Transverse colon (tissue), 4 donors: ENCODE data around the gene HLA-DQA1. TPM values are rescaled to one million over a fixed set of nuclear protein-coding genes. Genes with fewer than 3 reads are reported as not detected.
"Not testable (repeated sequence)": the region's sequence is repeated elsewhere in the genome, so short reads cannot be mapped to it uniquely, and the experiment has no call there.

Experiments used
- DNase-seq: peaks from one replicate; pipeline ENCODE4 v3.0.0-alpha.2; 2019
- H3K27ac ChIP-seq, 4 donors: fragments of 200-600 bp; sonication (generic); 2 replicates each; pipeline ENCODE4 v1.5.1; 2016 to 2018; ENCODE audit warnings: inconsistent platforms in 4 of 4
- H3K27me3 ChIP-seq: fragments of 200-600 bp; sonication (generic); 2 replicates; pipeline ENCODE4 v1.5.1; 2017; ENCODE audit warnings: inconsistent platforms
- H3K36me3 ChIP-seq, 4 donors: fragments of 200-600 bp; sonication (generic); 2 replicates each; pipeline ENCODE4 v1.5.1; 2017 to 2019; ENCODE audit warnings: inconsistent platforms in 4 of 4
- H3K4me1 ChIP-seq, 4 donors: fragments of 200-600 bp; sonication (generic); 2 replicates each; pipeline ENCODE4 v1.5.1; 2017 to 2020; ENCODE audit warnings: inconsistent platforms in 4 of 4
- H3K4me3 ChIP-seq, 4 donors: fragments of 200-600 bp; sonication (generic); 1 replicate in 1 of 4; 2 replicates in 3 of 4; pipeline versions ENCODE4 v1.5.1 to v1.6.1; 2017 to 2019; ENCODE audit warnings: inconsistent platforms in 4 of 4
- H3K9me3 ChIP-seq, 2 donors: fragments of 200-600 bp; sonication (generic); 2 replicates each; pipeline ENCODE4 v1.5.1; 2017 to 2019; ENCODE audit warnings: inconsistent platforms in 2 of 2
- CTCF ChIP-seq, 5 experiments: fragments of 200-600 bp in 3 of 5; fragments of 450-650 bp in 2 of 5; sonication (generic) in 3 of 5; IDR thresholded peaks; 1 replicate in 2 of 5; 2 replicates in 3 of 5; pipeline ENCODE4 v1.5.1; 2016 to 2017; ENCODE audit warnings: antibody characterized with exemption in 5 of 5, inconsistent platforms in 3 of 5, mild to moderate bottlenecking in 2 of 5, moderate library complexity in 1 of 5
- EP300 ChIP-seq: sonication (generic); formaldehyde crosslinking; IDR thresholded peaks from one replicate; pipeline ENCODE4 v1.6.1; 2017; ENCODE audit warnings: antibody characterized with exemption, low read depth
- POLR2A ChIP-seq: fragments of 450-650 bp; IDR thresholded peaks from one replicate; pipeline ENCODE4 v1.6.1; 2016; ENCODE audit warnings: antibody characterized with exemption, mild to moderate bottlenecking, moderate library complexity
- POLR2AphosphoS5 ChIP-seq, 3 donors: sonication (generic); formaldehyde crosslinking; IDR thresholded peaks; one replicate each; pipeline ENCODE4 v1.6.1; 2016; ENCODE audit warnings: antibody characterized with exemption in 3 of 3
- WGBS, 2 donors: methylation state at CpG; one replicate each; pipeline ENCODE4 v1.1.5; 2018; ENCODE audit warnings: low coverage in 1 of 2; 5-methylcytosine and 5-hydroxymethylcytosine counted together
- in situ Hi-C, 4 donors: fragments of 200-750 bp; cut with MboI; loops; one replicate each; pipeline versions ENCODE4 v1.15.0 to v1.15.1; 2017; ENCODE audit warnings: low sequenced_read_pairs in 3 of 4, low pct_ligation_motif_present in 1 of 4, low pct_unique_long_range_greater_than_20kb in 1 of 4
- intact Hi-C: fragments of 100-400 bp; cut with DNase I; formaldehyde crosslinking; loops from one replicate; pipeline ENCODE4 v1.15.1; 2023; ENCODE audit warnings: low total_unique reads
- total RNA-seq, 4 donors: library from RNA; depleted of rRNA; stranded (reverse); fragments of >200 nt; gene quantifications; one replicate each; pipeline ENCODE4 v1.1.0, GENCODE V29; 2016

The HLA-DQA1 gene
- total RNA-seq, 4 donors from 2014 or later, result 0.41 to 4.5 (median 3.2) TPM; not detected in 1

DNA sequence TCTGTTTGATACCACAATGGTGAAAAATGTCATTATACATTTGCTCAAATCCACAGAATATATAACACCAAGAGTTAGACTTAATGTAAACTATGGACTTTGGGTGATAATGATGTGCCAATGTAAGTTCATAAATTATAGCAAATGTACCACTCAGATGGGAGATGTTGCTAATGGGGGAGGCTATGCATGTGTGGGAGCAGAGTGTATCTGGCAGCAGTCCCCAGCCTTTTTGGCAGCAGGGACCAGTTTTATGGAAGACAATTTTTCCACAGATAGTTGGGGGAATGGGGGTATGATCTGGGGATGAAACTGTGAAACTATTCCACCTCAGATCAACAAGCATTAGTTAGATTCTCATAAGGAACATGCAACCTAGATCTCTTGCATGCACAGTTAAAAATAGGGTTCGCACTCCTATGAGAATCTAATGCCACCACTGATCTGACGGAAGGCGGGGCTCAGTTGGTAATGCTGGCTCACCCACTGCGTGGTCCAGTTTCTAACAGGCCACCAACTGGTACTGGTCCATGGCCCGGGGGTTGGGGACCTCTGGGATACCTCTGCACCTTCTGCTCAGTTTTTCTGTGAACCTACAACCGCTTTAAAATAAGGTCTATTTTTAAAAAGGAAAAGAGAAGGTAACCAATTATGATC is 8.0 kb downstream of the HLA-DQA1 start:
- in situ Hi-C loops, result no loop called here
- no peak for DNase-seq
- no peaks in the 10 kb centered on the region for H3K27me3 ChIP-seq
- intact Hi-C loops, result no loop called here
- H3K9me3 ChIP-seq, result no peaks in the 10 kb centered on the region
- H3K4me1 ChIP-seq, result no peaks in the 10 kb centered on the region
- 38% methylated on average over 6 of the region's 6 CpGs; no CpG with 5 or more reads in 1 of the 2 donors for WGBS, 2 donors
- no peak for TF ChIP-seq POLR2AphosphoS5 (IDR thresholded peaks at IDR 0.05)
- no peak for TF ChIP-seq EP300
- TF ChIP-seq POLR2A, result no peak
- H3K36me3 ChIP-seq, result no peaks in the 10 kb centered on the region
- H3K4me3 ChIP-seq, result no peak overlapping the region
- H3K27ac ChIP-seq, result no peak overlapping the region

DNA sequence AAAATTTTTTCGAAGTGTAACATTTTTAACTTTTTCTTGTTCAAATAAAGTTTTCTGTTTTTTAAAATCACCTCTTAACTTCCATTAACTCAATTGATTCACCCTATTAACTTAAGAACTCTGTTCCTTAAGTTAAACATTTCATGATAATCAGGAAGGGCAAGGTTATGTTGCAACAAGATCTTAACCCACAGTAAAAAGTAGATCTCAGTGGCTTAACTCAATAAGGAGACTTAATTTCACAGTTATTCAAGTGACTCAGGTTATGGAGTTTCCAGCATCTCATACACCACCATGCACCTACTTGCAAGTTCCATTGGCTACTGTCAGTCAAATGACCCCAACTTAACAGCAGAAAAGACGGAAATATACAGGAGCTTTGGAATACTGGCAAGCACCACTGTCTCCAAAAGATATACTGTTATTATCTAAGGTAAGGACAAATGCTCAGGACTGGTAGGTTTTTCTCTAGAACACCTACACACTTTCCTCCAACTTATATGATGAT is 18.1 kb downstream of the HLA-DQA1 start:
- Histone ChIP-seq H3K4me3 (no peak overlapping the region), H3K4me1 (no peaks in the 10 kb centered on the region), H3K27me3 (no peaks in the 10 kb centered on the region), H3K36me3 (no peaks in the 10 kb centered on the region), H3K27ac (no peak overlapping the region), H3K9me3 (no peaks in the 10 kb centered on the region)
- in situ Hi-C loops (no loop called here), intact Hi-C loops (no loop called here)
- no peak for DNase-seq
- TF ChIP-seq EP300, result no peak
- TF ChIP-seq POLR2AphosphoS5 (IDR thresholded peaks at IDR 0.05), result no peak
- no peak for TF ChIP-seq POLR2A
- TF ChIP-seq CTCF (IDR thresholded peaks at IDR 0.05), result no peak
- WGBS, 2 donors, result 0% methylated on average over 2 of the region's 2 CpGs

DNA sequence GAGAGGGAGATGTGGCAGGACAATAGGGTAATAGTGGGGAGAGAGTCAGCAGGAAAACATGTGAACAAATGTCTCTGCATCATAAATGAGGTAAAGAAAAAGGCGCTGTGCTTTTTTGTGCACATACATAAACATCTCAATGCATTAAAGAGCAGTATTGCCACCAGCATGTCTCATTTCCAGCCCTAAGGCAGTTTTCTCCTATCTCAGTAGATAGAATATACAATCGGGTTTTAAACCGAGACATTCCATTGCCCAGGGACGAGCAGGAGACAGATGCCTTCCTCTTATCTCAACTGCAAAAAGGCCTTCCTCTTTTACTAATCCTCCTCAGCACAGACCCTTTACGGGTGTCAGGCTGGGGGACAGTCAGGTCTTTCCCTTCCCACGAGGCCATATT is 20.1 kb downstream of the HLA-DQA1 start:
- H3K27me3 ChIP-seq, H3K9me3 ChIP-seq, intact Hi-C loops, in situ Hi-C loops, DNase-seq, H3K4me3 ChIP-seq, H3K27ac ChIP-seq, H3K36me3 ChIP-seq, H3K4me1 ChIP-seq: not testable (repeated sequence)
- WGBS, 2 donors, result no CpG with 5 or more reads among the region's 6 CpGs

DNA sequence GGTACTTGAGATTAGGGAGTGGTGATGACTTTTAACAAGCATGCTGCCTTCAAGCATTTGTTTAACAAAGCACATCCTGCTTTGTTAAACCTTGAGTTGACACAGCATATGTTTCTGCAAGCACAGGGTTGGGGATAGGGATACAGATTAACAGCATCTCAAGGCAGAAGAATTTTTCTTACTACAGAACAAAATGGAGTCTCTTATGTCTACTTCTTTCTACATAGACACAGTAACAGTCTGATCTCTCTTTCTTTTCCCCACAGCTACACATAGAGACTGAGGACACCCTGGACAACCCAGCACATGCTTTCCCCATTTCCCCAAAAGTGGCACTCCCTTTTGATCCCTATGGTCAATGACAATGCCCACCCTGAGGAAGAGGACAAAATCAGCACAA is 20.6 kb downstream of the HLA-DQA1 start:
- H3K27ac ChIP-seq, H3K4me3 ChIP-seq, in situ Hi-C loops, DNase-seq, H3K4me1 ChIP-seq, H3K9me3 ChIP-seq, H3K27me3 ChIP-seq, intact Hi-C loops, H3K36me3 ChIP-seq: not testable (repeated sequence)

DNA sequence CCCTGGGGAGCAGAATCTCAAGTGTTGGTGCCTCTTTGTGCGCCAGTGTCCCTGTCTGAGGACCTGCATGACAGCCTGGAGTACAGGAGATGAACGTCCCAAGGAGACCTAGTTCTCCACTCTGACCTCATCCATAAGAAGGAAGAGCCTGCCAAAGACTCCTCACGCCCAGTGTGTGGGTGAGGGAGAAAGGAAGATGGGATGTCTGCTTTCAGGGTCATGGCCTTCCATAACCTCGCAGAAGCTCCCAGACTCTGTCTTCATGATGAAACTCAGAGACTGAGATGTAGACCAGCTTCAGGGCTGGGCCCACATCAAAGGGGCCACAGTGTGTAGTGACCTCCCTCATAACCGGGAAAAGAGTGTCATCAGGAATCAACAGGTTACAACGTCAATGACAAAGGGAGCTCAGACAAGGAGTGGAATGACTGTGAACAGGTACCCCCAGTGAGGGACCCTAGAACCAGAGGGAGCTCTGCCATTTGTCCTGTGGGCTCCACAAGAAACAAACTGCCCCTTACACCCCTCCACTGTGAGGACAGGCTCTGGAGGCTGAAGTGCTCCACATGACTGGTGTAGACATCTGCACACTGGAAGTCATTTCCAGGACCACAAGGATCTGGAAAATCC is 21.2 kb downstream of the HLA-DQA1 start:
- intact Hi-C loops, result no loop called here
- no peak for DNase-seq
- 71 to 80% methylated on average over 2 to 6 of the region's 6 CpGs for WGBS, 2 donors

More for the DNA sequence above, 21.2 kb downstream of the HLA-DQA1 start:
- no peak overlapping the region for H3K27ac ChIP-seq
- in situ Hi-C loops, result no loop called here
- no peaks in the 10 kb centered on the region for H3K9me3 ChIP-seq
- no peak overlapping the region for H3K4me3 ChIP-seq
- no peaks in the 10 kb centered on the region for H3K4me1 ChIP-seq
- H3K27me3 ChIP-seq, result no peaks in the 10 kb centered on the region
- H3K36me3 ChIP-seq, result no peaks in the 10 kb centered on the region
- TF ChIP-seq CTCF (IDR thresholded peaks at IDR 0.05), result no peak
- TF ChIP-seq POLR2AphosphoS5 (IDR thresholded peaks at IDR 0.05), result no peak
- TF ChIP-seq EP300, result no peak
